Caco-2 (cell line): Measurements from ENCODE around the gene MAGI1. TPM values are rescaled to one million over a fixed set of nuclear protein-coding genes. Genes with fewer than 3 reads are reported as not detected.

Experiments
- BruUV-seq: library from RNA; stranded (reverse); fragments of 400-500 nt; replicated peaks from 2 replicates; lab custom pipeline; 2021; lab: Mats Ljungman, UMichigan
- CTCF ChIA-PET: fragments of 300-600 bp; sonication (Branson Sonifier 250); formaldehyde crosslinking; loops from one replicate; lab custom pipeline; 2022; ENCODE audit warnings: antibody characterized with exemption; lab: Charles Lee
- POLR2A ChIA-PET: fragments of 300-600 bp; sonication (Branson Sonifier 250); formaldehyde crosslinking; loops from one replicate; lab custom pipeline; 2022; ENCODE audit warnings: antibody characterized with exemption; lab: Charles Lee
- DNase-seq, 2 experiments: peaks; one replicate each; pipeline versions ENCODE4 v3.0.0 to v3.0.0-alpha.2; 2020 to 2022
- H3K27me3 ChIP-seq: replicated peaks from 2 replicates; pipeline ENCODE4 v1.6.0; 2011; ENCODE audit warnings: low read length; ENCODE audit not compliant: control insufficient read depth, insufficient read depth
- H3K36me3 ChIP-seq: 2 replicates; pipeline ENCODE4 v1.5.1; 2011; ENCODE audit warnings: low read length; ENCODE audit not compliant: control insufficient read depth, insufficient read depth
- H3K4me1 ChIP-seq: fragments of 250-450 bp; sonication (Bioruptor Pico); 2 replicates; pipeline ENCODE4 v1.5.1; 2020; ENCODE audit warnings: mild to moderate bottlenecking
- H3K4me3 ChIP-seq: 2 replicates; pipeline ENCODE4 v1.5.1; 2011; ENCODE audit warnings: low read depth, mild to moderate bottlenecking, control low read depth, low read length
- H3K9me3 ChIP-seq: fragments of 250-450 bp; sonication (Bioruptor Pico); 2 replicates; pipeline ENCODE4 v1.5.1; 2020; ENCODE audit warnings: mild to moderate bottlenecking, moderate library complexity
- H3K27ac Mint-ChIP-seq: one replicate; pipeline ENCODE4 v1.8.0; 2022; ENCODE audit warnings: mixed read lengths; ENCODE audit not compliant: unreplicated experiment
- H3K27me3 Mint-ChIP-seq: one replicate; pipeline ENCODE4 v1.8.0; 2022; ENCODE audit warnings: mixed read lengths; ENCODE audit not compliant: insufficient read depth, unreplicated experiment
- H3K36me3 Mint-ChIP-seq: one replicate; pipeline ENCODE4 v1.8.0; 2022; ENCODE audit warnings: mild to moderate bottlenecking, mixed read lengths; ENCODE audit not compliant: insufficient read depth, unreplicated experiment
- H3K4me1 Mint-ChIP-seq: one replicate; pipeline ENCODE4 v1.8.0; 2022; ENCODE audit warnings: low read depth, mixed read lengths; ENCODE audit not compliant: unreplicated experiment
- H3K4me3 Mint-ChIP-seq: one replicate; pipeline ENCODE4 v1.8.0; 2022; ENCODE audit warnings: mild to moderate bottlenecking, moderate library complexity, mixed read lengths; ENCODE audit not compliant: unreplicated experiment
- H3K9me3 Mint-ChIP-seq: one replicate; pipeline ENCODE4 v1.8.0; 2022; ENCODE audit warnings: mixed read lengths; ENCODE audit not compliant: unreplicated experiment
- CTCF ChIP-seq, 2 experiments: fragments of 200-600 bp in 1 of 2; IDR thresholded peaks; 1 replicate in 1 of 2; 2 replicates in 1 of 2; pipeline versions ENCODE4 v1.5.1 to v1.8.0; 2011 to 2022; ENCODE audit warnings: antibody characterized with exemption in 1 of 2, control low read depth in 1 of 2, inconsistent platforms in 1 of 2, low read depth in 1 of 2, low read length in 1 of 2, mild to moderate bottlenecking in 1 of 2, moderate library complexity in 1 of 2; ENCODE audit not compliant: insufficient read depth in 1 of 2, severe bottlenecking in 1 of 2, unreplicated experiment in 1 of 2
- intact Hi-C: fragments of 100-400 bp; cut with micrococcal nuclease; formaldehyde crosslinking; loops from one replicate; pipeline ENCODE4 v1.10.0; 2022; ENCODE audit not compliant: unreplicated experiment
- total RNA-seq: library from RNA; stranded (reverse); gene quantifications from 2 replicates; pipeline ENCODE4 v1.2.3, GENCODE V29; 2022

MAGI1 gene
- total RNA-seq, 1 experiment from 2014 or later, result 64.9 TPM

GRCh38 chr3:65850261-65850660, 188.5 kb downstream of the MAGI1 start:
- Mint-ChIP-seq H3K36me3 (peaks cover 5% of the 10 kb centered on the region), H3K27ac (no peak overlapping the region), H3K27me3 (no peaks in the 10 kb centered on the region), H3K9me3 (no peaks in the 10 kb centered on the region), H3K4me3 (no peak overlapping the region), H3K4me1 (peaks cover 18% of the 10 kb centered on the region)
- DNase-seq, result no peak
- Histone ChIP-seq H3K27me3 (no peaks in the 10 kb centered on the region), H3K36me3 (no peaks in the 10 kb centered on the region), H3K4me1 (peaks cover 12% of the 10 kb centered on the region), H3K4me3 (no peak overlapping the region), H3K9me3 (no peaks in the 10 kb centered on the region)
- POLR2A ChIA-PET, result no interaction called here
- BruUV-seq, result no TSS peak
- intact Hi-C loops, result no loop called here
- no peak for TF ChIP-seq CTCF (IDR thresholded peaks at IDR 0.05; ENCODE audit: insufficient read depth in 1 of 2, low read depth in 1 of 2, low read length in 1 of 2, severe bottlenecking in 1 of 2, unreplicated experiment in 1 of 2)
- CTCF ChIA-PET, result no interaction called here

DNA sequence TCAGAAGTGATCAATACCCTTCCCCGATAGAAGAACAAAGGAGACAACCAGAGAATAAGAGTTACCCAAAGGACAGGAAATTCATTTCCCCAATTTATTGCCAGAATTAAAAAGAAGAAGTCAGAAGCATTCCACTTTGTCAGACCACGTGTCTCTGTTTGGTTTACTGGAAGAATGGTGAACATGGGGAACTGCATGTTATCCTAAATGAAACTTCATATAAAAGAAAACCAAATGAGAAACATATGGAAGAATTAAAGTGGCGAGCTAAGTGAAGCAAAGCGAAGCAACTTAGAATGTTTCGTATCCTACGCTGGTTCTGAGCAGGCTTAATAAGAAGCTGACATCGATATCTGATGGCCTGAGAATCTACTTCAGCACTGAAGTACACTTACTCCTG, 190.7 kb downstream of the MAGI1 start:
- CTCF ChIA-PET, result no interaction called here
- no peak for DNase-seq
- Mint-ChIP-seq H3K4me1 (peaks cover 9% of the 10 kb centered on the region), H3K36me3 (no peaks in the 10 kb centered on the region), H3K27ac (no peak overlapping the region), H3K9me3 (no peaks in the 10 kb centered on the region), H3K27me3 (no peaks in the 10 kb centered on the region), H3K4me3 (no peak overlapping the region)
- POLR2A ChIA-PET, result no interaction called here
- intact Hi-C loops, result no loop called here
- no peaks in the 10 kb centered on the region for H3K27me3 ChIP-seq
- TF ChIP-seq CTCF (IDR thresholded peaks at IDR 0.05; ENCODE audit: insufficient read depth in 1 of 2, low read depth in 1 of 2, low read length in 1 of 2, severe bottlenecking in 1 of 2, unreplicated experiment in 1 of 2), result no peak
- peaks cover 4% of the 10 kb centered on the region; the same call in 1 of the 2 replicates for H3K4me1 ChIP-seq
- no peaks in the 10 kb centered on the region for H3K36me3 ChIP-seq
- no peaks in the 10 kb centered on the region for H3K9me3 ChIP-seq
- no peak overlapping the region for H3K4me3 ChIP-seq
- no TSS peak for BruUV-seq

DNA sequence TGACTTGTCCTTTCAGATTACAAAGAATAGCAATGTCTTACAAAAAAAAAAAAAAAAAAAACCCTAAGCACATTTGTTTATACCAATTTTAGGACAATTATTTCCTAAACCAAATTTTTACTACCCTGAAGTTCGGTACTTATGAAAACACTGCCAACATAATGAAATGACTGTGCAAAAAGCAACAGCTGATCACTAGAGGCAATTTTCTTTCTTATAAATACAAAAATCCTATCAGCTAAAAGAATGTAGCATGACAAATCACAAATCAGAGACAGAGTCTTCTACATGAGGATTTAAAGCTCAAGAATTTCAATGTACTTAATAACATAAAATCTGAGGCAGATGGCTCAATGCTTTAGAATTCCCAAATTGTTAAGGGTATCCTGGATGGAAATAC, 191.8 kb downstream of the MAGI1 start:
- BruUV-seq, result no TSS peak
- Histone ChIP-seq H3K27me3 (no peaks in the 10 kb centered on the region), H3K4me3 (no peak overlapping the region), H3K4me1 (peaks cover 1% of the 10 kb centered on the region; the same call in 1 of the 2 replicates), H3K9me3 (no peaks in the 10 kb centered on the region), H3K36me3 (no peaks in the 10 kb centered on the region)
- Mint-ChIP-seq H3K9me3 (no peaks in the 10 kb centered on the region), H3K4me1 (peaks cover 5% of the 10 kb centered on the region), H3K27ac (no peak overlapping the region), H3K4me3 (no peak overlapping the region), H3K36me3 (no peaks in the 10 kb centered on the region), H3K27me3 (no peaks in the 10 kb centered on the region)
- POLR2A ChIA-PET, result no interaction called here
- TF ChIP-seq CTCF (IDR thresholded peaks at IDR 0.05; ENCODE audit: insufficient read depth in 1 of 2, low read depth in 1 of 2, low read length in 1 of 2, severe bottlenecking in 1 of 2, unreplicated experiment in 1 of 2), result no peak
- intact Hi-C loops, result no loop called here
- no peak for DNase-seq
- CTCF ChIA-PET, result no interaction called here
